H9 (cell line): ENCODE results near the gene CC2D2A. TPM values are rescaled to one million over a fixed set of nuclear protein-coding genes. Genes with fewer than 3 reads are reported as not detected.

Source experiments
- DNase-seq: peaks from one replicate; pipeline ENCODE4 v3.0.0-alpha.2; 2017
- H2AFZ ChIP-seq: one replicate; pipeline ENCODE4 v1.6.1; 2013; ENCODE audit warnings: mild to moderate bottlenecking, low read length, control low read depth, moderate library complexity
- H2AK5ac ChIP-seq: 2 replicates; pipeline ENCODE4 v1.6.1; 2013; ENCODE audit warnings: low read length, control low read depth, mixed read lengths; ENCODE audit not compliant: insufficient read length
- H2BK120ac ChIP-seq: one replicate; pipeline ENCODE4 v1.6.1; 2013; ENCODE audit warnings: low read depth, mild to moderate bottlenecking, low read length, control low read depth, inconsistent platforms; ENCODE audit not compliant: poor library complexity, severe bottlenecking
- H2BK12ac ChIP-seq: 2 replicates; pipeline ENCODE4 v1.6.1; 2013; ENCODE audit warnings: low read length, control low read depth, mixed read lengths, low read depth; ENCODE audit not compliant: insufficient read length
- H2BK15ac ChIP-seq: 2 replicates; pipeline ENCODE4 v1.6.1; 2013; ENCODE audit warnings: low read depth, low read length, control low read depth
- H2BK20ac ChIP-seq: one replicate; pipeline ENCODE4 v1.6.1; 2013; ENCODE audit warnings: low read depth, mild to moderate bottlenecking, low read length, control low read depth, inconsistent platforms; ENCODE audit not compliant: poor library complexity, severe bottlenecking
- H2BK5ac ChIP-seq: 2 replicates; pipeline ENCODE4 v1.6.1; 2013; ENCODE audit warnings: low read length, control low read depth, mixed read lengths; ENCODE audit not compliant: insufficient read length
- H3K14ac ChIP-seq: 2 replicates; pipeline ENCODE4 v1.6.1; 2013; ENCODE audit warnings: low read length, control low read depth; ENCODE audit not compliant: insufficient read depth
- H3K18ac ChIP-seq: 2 replicates; pipeline ENCODE4 v1.6.1; 2013; ENCODE audit warnings: low read depth, mild to moderate bottlenecking, mixed read lengths, low read length, control low read depth; ENCODE audit not compliant: insufficient read length
- H3K23ac ChIP-seq: 2 replicates; pipeline ENCODE4 v1.6.1; 2013; ENCODE audit warnings: low read length, control low read depth, mixed read lengths, low read depth; ENCODE audit not compliant: insufficient read length
- H3K23me2 ChIP-seq: 2 replicates; pipeline ENCODE4 v1.6.1; 2013; ENCODE audit warnings: low read depth, mild to moderate bottlenecking, mixed read lengths, low read length, control low read depth; ENCODE audit not compliant: insufficient read length, poor library complexity, severe bottlenecking
- H3K27ac ChIP-seq: 2 replicates; pipeline ENCODE4 v1.5.1; 2013; ENCODE audit warnings: low read length, control low read depth, mixed read lengths, low read depth; ENCODE audit not compliant: insufficient read length
- H3K27me3 ChIP-seq: 2 replicates; pipeline ENCODE4 v1.6.1; 2013; ENCODE audit warnings: low read length, control low read depth, inconsistent platforms; ENCODE audit not compliant: insufficient read depth
- H3K4ac ChIP-seq: 2 replicates; pipeline ENCODE4 v1.6.1; 2013; ENCODE audit warnings: low read depth, mild to moderate bottlenecking, control low read depth, inconsistent platforms, low read length, moderate library complexity
- H3K4me1 ChIP-seq: 2 replicates; pipeline ENCODE4 v1.6.1; 2013; ENCODE audit warnings: low read length, control low read depth, inconsistent platforms; ENCODE audit not compliant: insufficient read depth
- H3K4me2 ChIP-seq: 2 replicates; pipeline ENCODE4 v1.6.1; 2013; ENCODE audit warnings: low read length, control low read depth, mixed read lengths; ENCODE audit not compliant: insufficient read length, insufficient read depth
- H3K56ac ChIP-seq: 2 replicates; pipeline ENCODE4 v1.6.1; 2013; ENCODE audit warnings: low read depth, mild to moderate bottlenecking, mixed read lengths, low read length, control low read depth; ENCODE audit not compliant: insufficient read length
- H3K79me1 ChIP-seq: 2 replicates; pipeline ENCODE4 v1.6.1; 2013; ENCODE audit warnings: low read depth, mild to moderate bottlenecking, moderate library complexity, low read length, control low read depth, inconsistent platforms; ENCODE audit not compliant: insufficient read depth, poor library complexity, severe bottlenecking
- H3K79me2 ChIP-seq: 2 replicates; pipeline ENCODE4 v1.6.1; 2013; ENCODE audit warnings: low read length, control low read depth, inconsistent platforms; ENCODE audit not compliant: insufficient read depth
- H3K9ac ChIP-seq: 2 replicates; pipeline ENCODE4 v1.6.1; 2013; ENCODE audit warnings: low read length, control low read depth, mixed read lengths; ENCODE audit not compliant: insufficient read length; ENCODE audit errors: extremely low read depth
- H3K9me3 ChIP-seq: one replicate; pipeline ENCODE4 v1.6.1; 2013; ENCODE audit warnings: low read depth, low read length, inconsistent platforms; ENCODE audit not compliant: control insufficient read depth
- H3T11ph ChIP-seq: one replicate; pipeline ENCODE4 v1.6.1; 2013; ENCODE audit warnings: mild to moderate bottlenecking, low read length, control low read depth, inconsistent platforms
- H4K20me1 ChIP-seq: one replicate; pipeline ENCODE4 v1.6.1; 2013; ENCODE audit not compliant: control insufficient read depth, insufficient read length, insufficient read depth
- H4K5ac ChIP-seq: 2 replicates; pipeline ENCODE4 v1.6.1; 2013; ENCODE audit warnings: low read depth, mild to moderate bottlenecking, mixed read lengths, low read length, control low read depth; ENCODE audit not compliant: insufficient read length
- H4K8ac ChIP-seq: replicated peaks from 2 replicates; pipeline ENCODE4 v1.6.1; 2013; ENCODE audit warnings: low read length, control low read depth, mixed read lengths, low read depth; ENCODE audit not compliant: insufficient read length
- H4K91ac ChIP-seq: 2 replicates; pipeline ENCODE4 v1.6.1; 2013; ENCODE audit warnings: low read depth, mild to moderate bottlenecking, moderate library complexity, mixed read lengths, low read length, control low read depth; ENCODE audit not compliant: insufficient read length
- H3K27ac Mint-ChIP-seq, 3 experiments: 2 replicates in 2 of 3; 3 replicates in 1 of 3; pipeline ENCODE4 v1.8.0; 2020 to 2021; ENCODE audit warnings: mixed read lengths in 3 of 3, mild to moderate bottlenecking in 1 of 3, moderate library complexity in 1 of 3
- H3K27me3 Mint-ChIP-seq: 2 replicates; pipeline ENCODE4 v1.8.0; 2021; ENCODE audit warnings: low read depth, mild to moderate bottlenecking, moderate library complexity, mixed read lengths
- H3K36me3 Mint-ChIP-seq, 3 experiments: 2 replicates in 2 of 3; 3 replicates in 1 of 3; pipeline ENCODE4 v1.8.0; 2020 to 2021; ENCODE audit warnings: low read depth in 3 of 3, mixed read lengths in 3 of 3; ENCODE audit not compliant: insufficient read depth in 1 of 3
- H3K4me1 Mint-ChIP-seq, 2 experiments: 2 replicates each; pipeline ENCODE4 v1.8.0; 2020; ENCODE audit warnings: mixed read lengths in 2 of 2
- H3K4me3 Mint-ChIP-seq, 2 experiments: 2 replicates in 1 of 2; 3 replicates in 1 of 2; pipeline ENCODE4 v1.8.0; 2020 to 2021; ENCODE audit warnings: mild to moderate bottlenecking in 2 of 2, mixed read lengths in 2 of 2, moderate library complexity in 1 of 2
- H3K9me3 Mint-ChIP-seq, 2 experiments: 2 replicates in 1 of 2; 3 replicates in 1 of 2; pipeline ENCODE4 v1.8.0; 2020; ENCODE audit warnings: mild to moderate bottlenecking in 2 of 2, mixed read lengths in 2 of 2, moderate library complexity in 1 of 2
- CTCF ChIP-seq: fragments of 200-600 bp; sonication (generic); conservative IDR thresholded peaks from 3 replicates; pipeline ENCODE4 v1.8.0; 2021; ENCODE audit warnings: antibody characterized with exemption, mild to moderate bottlenecking
- WGBS: extraction: QIAGEN DNeasy Blood & Tissue Kit; methylation state at CpG from one replicate; pipeline ENCODE4 v1.1.7; 2013; ENCODE audit warnings: missing lambda C conversion rate, low lambda C conversion rate, mixed read lengths; ENCODE audit not compliant: insufficient read length; ENCODE audit errors: extremely low coverage; 5-methylcytosine and 5-hydroxymethylcytosine counted together
- total RNA-seq: library from RNA; stranded (reverse); gene quantifications from 2 replicates; pipeline ENCODE4 v1.2.1, GENCODE V29; 2021

Gene CC2D2A
- total RNA-seq, 1 experiment from 2014 or later: 10.4 TPM

DNA sequence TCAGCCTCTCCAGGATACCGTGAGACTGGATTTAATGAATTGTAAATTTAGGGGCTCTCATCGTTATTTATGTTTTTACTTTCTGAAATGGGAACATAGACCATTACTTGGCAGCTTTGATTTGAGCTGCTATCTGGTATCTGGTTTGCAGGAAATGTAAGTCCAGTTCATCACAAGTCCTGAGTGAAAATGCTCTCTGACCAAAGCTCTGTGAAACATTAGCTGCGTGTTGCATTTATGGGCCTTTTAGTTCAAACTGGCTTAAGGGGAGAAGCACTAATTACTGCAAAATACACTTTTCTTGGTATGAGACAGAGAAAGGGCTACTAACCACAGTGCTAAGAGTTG, 420 bp downstream of the CC2D2A start:
- Histone ChIP-seq H3K4me2 (peak overlapping the region; percentile 77), H4K91ac (no peak overlapping the region), H2BK5ac (no peak overlapping the region), H2AFZ (peak overlapping the region; percentile 3), H3K56ac (no peak overlapping the region), H3K27me3 (no peaks in the 10 kb centered on the region), H3T11ph (no peak overlapping the region), H2BK120ac (no peak overlapping the region), H3K79me2 (no peaks in the 10 kb centered on the region), H2BK20ac (no peak overlapping the region), H3K23ac (no peak overlapping the region), H2AK5ac (no peak overlapping the region), H3K4ac (no peak overlapping the region), H4K8ac (no peak overlapping the region), H3K14ac (no peak overlapping the region), H2BK12ac (no peak overlapping the region), H3K4me1 (0 out of 2 replicates have a peak, but pooled peaks cover 6% of the 10 kb centered on the region), H3K18ac (no peak overlapping the region), H3K9ac (no peak overlapping the region), H3K9me3 (no peaks in the 10 kb centered on the region), H4K20me1 (no peaks in the 10 kb centered on the region), H3K27ac (no peak overlapping the region), H4K5ac (no peak overlapping the region), H3K23me2 (peaks cover 2% of the 10 kb centered on the region), H3K79me1 (no peaks in the 10 kb centered on the region), H2BK15ac (no peak overlapping the region)
- no peak for DNase-seq
- no peaks in the 10 kb centered on the region for H3K9me3 Mint-ChIP-seq
- H3K27ac Mint-ChIP-seq: peak overlapping the region in 2 of 3 experiments; percentile 74 to 90; a peak in 4 of 7 replicates
- TF ChIP-seq CTCF: no peak
- H3K27me3 Mint-ChIP-seq: no peaks in the 10 kb centered on the region; the same call in 1 of the 2 replicates
- no peaks in the 10 kb centered on the region for H3K36me3 Mint-ChIP-seq
- no CpG with 5 or more reads among the region's 3 CpGs for WGBS
- peak overlapping the region; percentile 64 to 74 for H3K4me3 Mint-ChIP-seq
- H3K4me1 Mint-ChIP-seq: peaks cover 37 to 40% of the 10 kb centered on the region in 2 experiments
